ENCODE data around the gene FARS2. TPM values are rescaled to one million over a fixed set of nuclear protein-coding genes. Genes with fewer than 3 reads are reported as not detected.

FARS2 gene
- polyA plus RNA-seq, 2 of the 4 experiments (the other 2 are of a cell fraction) = 12.9 to 17.5 TPM

- TF ChIP-seq MYC (IDR thresholded peaks at IDR 0.05; ENCODE audit: borderline replicate concordance, low read length) (no peak), EP300 (IDR thresholded peaks at IDR 0.05) (no peak), ZSCAN20 (CRISPR knock-in tag; IDR thresholded peaks at IDR 0.05) (no peak), FOSB (CRISPR knock-in tag; IDR thresholded peaks at IDR 0.05) (no peak)
Observed at GRCh38 chr6:5427586-5427985, 166.3 kb downstream of the FARS2 start (continued).

- Histone ChIP-seq H3K4me1 (0 out of 3 replicates have a peak, but pooled peaks cover 4% of the 10 kb centered on the region), H3K9me3 (no peaks in the 10 kb centered on the region), H3K27ac (no peak overlapping the region), H3K4me3 (no peak overlapping the region), H3K4me2 (no peak overlapping the region)
- DNase-seq (ENCODE audit: low read depth in 1 of 2, low spot score in 1 of 2) = no peak
- 80% methylated on average over 1 of the region's 1 CpG for WGBS (ENCODE audit: missing lambda C conversion rate)
- FAIRE-seq = no peak
- no peak for ATAC-seq
- CTCF ChIA-PET = no interaction called here
- POLR2A ChIA-PET = no interaction called here
- TF ChIP-seq REST (IDR thresholded peaks at IDR 0.05) (no peak), FOSB (CRISPR knock-in tag; IDR thresholded peaks at IDR 0.05) (no peak), MAFK (IDR thresholded peaks at IDR 0.05; ENCODE audit: partially characterized antibody) (peak; percentile 77), KDM1A (IDR thresholded peaks at IDR 0.05; ENCODE audit: low read depth) (no peak)
Observed at GRCh38 chr6:5433324-5433723, 172.0 kb downstream of the FARS2 start.

- Histone ChIP-seq H3K4me3 (no peak overlapping the region), H3K9me3 (no peaks in the 10 kb centered on the region), H3K27ac (no peak overlapping the region), H3K4me2 (no peak overlapping the region), H3K4me1 (peaks cover 21% of the 10 kb centered on the region)
- CTCF ChIA-PET = interaction anchor here (0.5 kb wide), 1 partner anchor 13 kb away, joined by 3 read pairs; no protein-coding TSS in a partner anchor
- ATAC-seq (no peak), FAIRE-seq (no peak), DNase-seq (ENCODE audit: low read depth in 1 of 2, low spot score in 1 of 2) (no peak)
- WGBS (ENCODE audit: missing lambda C conversion rate) = 70% methylated on average over 7 of the region's 7 CpGs
- POLR2A ChIA-PET = no interaction called here
- no peak for TF ChIP-seq RNF2 (IDR thresholded peaks at IDR 0.05; ENCODE audit: borderline replicate concordance, low read depth)
- no peak for TF ChIP-seq RAD21 (conservative IDR thresholded peaks at IDR 0.05 in 1 of 2, IDR thresholded peaks at IDR 0.05 in 1 of 2)
- no peak for TF ChIP-seq EHMT2 (IDR thresholded peaks at IDR 0.05; ENCODE audit: low read depth)
- TF ChIP-seq JUN (IDR thresholded peaks at IDR 0.05) = no peak
- TF ChIP-seq PHF8 (IDR thresholded peaks at IDR 0.05; ENCODE audit: borderline replicate concordance, low read depth) = no peak
- no peak for TF ChIP-seq POLR2AphosphoS2 (conservative IDR thresholded peaks at IDR 0.05; ENCODE audit: low read length)
- TF ChIP-seq HMGXB4 (CRISPR knock-in tag; IDR thresholded peaks at IDR 0.05; ENCODE audit: borderline replicate concordance) = no peak
- no peak for TF ChIP-seq ZFP36 (IDR thresholded peaks at IDR 0.05; ENCODE audit: borderline replicate concordance, partially characterized antibody)
- TF ChIP-seq ZSCAN20 (CRISPR knock-in tag; IDR thresholded peaks at IDR 0.05) = no peak
- no peak for TF ChIP-seq HOXB13 (CRISPR knock-in tag; IDR thresholded peaks at IDR 0.05; ENCODE audit: low read depth)
- TF ChIP-seq MAFK (IDR thresholded peaks at IDR 0.05; ENCODE audit: partially characterized antibody) = no peak
- TF ChIP-seq E2F6 (IDR thresholded peaks at IDR 0.05; ENCODE audit: borderline replicate concordance, low read depth) = no peak
- no peak for TF ChIP-seq POLR2A (IDR thresholded peaks at IDR 0.05; ENCODE audit: low read length)
Observed at GRCh38 chr6:5435449-5435848, 174.1 kb downstream of the FARS2 start.

All from A549 (cell line).